ENCODE data around the gene FGF23.

FGF23 gene

DNA sequence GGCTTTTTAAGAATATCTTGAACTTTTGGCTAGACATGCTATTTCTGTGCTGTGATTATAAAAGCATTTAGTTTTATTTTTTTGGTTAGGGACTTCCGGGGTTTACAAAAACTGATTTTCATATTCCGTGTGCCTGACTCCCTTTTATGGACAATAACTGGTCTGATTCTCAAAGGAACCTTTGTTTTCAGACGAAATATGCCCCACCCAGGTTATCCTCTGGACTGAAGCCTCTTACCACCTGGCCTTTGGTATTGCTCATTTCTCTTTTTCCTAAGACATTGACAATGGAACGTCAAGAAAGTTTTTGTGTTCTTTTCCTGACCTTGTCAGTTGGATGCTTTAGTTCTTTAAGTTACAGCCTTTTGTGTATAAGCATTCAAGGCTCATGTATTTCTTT lies 47.7 kb downstream of the FGF23 start:
- TF ChIP-seq L3MBTL2 (conservative IDR thresholded peaks at IDR 0.05) (no peak), BHLHE40 (IDR thresholded peaks at IDR 0.05; ENCODE audit: borderline replicate concordance) (no peak), FOXM1 (IDR thresholded peaks at IDR 0.05; ENCODE audit: borderline replicate concordance) (no peak), CTBP1 (IDR thresholded peaks at IDR 0.05; ENCODE audit: borderline replicate concordance) (no peak), SUZ12 (IDR thresholded peaks at IDR 0.05) (no peak), LEF1 (IDR thresholded peaks at IDR 0.05; ENCODE audit: borderline replicate concordance) (no peak), ZNF384 (IDR thresholded peaks at IDR 0.05) (no peak), TARDBP (IDR thresholded peaks at IDR 0.05) (no peak), ARNT (IDR thresholded peaks at IDR 0.05) (no peak), SP1 (IDR thresholded peaks at IDR 0.05) (no peak)
- no peak for DNase-seq (ENCODE audit: extremely low spot score)
- ChIA-PET CTCF (no interaction called here), POLR2A (no interaction called here)

DNA sequence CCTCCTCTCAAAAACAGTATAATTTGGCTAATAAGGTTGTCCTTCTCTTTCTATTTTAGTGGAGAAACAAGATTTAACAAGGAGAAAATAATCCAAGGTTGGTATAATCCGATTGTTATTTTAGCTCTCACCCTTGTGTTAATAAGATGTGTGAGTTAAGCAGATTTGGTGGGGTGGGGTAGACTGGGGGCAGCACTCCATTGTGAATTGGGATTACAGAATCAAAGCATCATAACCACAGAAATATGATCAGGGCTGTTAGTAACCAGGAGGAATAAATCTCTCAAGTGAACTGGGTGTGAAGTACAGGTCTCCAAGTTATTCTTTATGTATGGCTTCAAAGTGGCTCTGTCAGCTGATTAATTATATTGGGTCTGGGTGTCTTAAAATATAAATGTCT lies 48.3 kb downstream of the FGF23 start:
- CTCF ChIA-PET, result no interaction called here
- TF ChIP-seq SP1 (IDR thresholded peaks at IDR 0.05), result no peak
- no peak for TF ChIP-seq SUZ12 (IDR thresholded peaks at IDR 0.05)
- TF ChIP-seq, protein P1, sequence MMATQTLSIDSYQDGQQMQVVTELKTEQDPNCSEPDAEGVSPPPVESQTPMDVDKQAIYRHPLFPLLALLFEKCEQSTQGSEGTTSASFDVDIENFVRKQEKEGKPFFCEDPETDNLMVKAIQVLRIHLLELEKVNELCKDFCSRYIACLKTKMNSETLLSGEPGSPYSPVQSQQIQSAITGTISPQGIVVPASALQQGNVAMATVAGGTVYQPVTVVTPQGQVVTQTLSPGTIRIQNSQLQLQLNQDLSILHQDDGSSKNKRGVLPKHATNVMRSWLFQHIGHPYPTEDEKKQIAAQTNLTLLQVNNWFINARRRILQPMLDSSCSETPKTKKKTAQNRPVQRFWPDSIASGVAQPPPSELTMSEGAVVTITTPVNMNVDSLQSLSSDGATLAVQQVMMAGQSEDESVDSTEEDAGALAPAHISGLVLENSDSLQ (IDR thresholded peaks at IDR 0.05), result no peak
- no peak for DNase-seq (ENCODE audit: extremely low spot score)
- POLR2A ChIA-PET, result no interaction called here

DNA sequence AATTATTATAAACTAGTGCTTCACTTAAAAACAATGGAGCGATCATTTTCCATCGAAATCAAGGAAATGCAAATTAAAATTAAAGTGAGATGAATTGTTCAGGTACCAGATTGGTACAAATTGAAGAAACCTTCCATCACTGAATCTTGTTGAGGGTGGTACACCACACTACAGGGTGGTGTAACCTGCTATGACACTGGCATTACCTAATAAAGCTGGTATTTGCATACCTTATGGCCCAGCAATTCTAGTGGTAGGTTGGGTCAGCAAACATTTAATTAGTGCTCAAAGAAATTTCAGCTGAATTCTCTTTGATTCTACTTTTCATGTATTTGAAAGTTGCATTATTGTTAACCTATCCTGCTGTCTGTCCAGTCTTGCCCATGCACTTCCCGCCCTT lies 49.3 kb downstream of the FGF23 start:
- ChIA-PET POLR2A (interaction anchor here (0.7 kb wide), 1 partner anchor 856 kb away, joined by 4 read pairs; no protein-coding TSS in a partner anchor), CTCF (no interaction called here)
- TF ChIP-seq CTBP1 (IDR thresholded peaks at IDR 0.05; ENCODE audit: borderline replicate concordance) (no peak), FOXK2 (IDR thresholded peaks at IDR 0.05) (no peak), FOXM1 (IDR thresholded peaks at IDR 0.05; ENCODE audit: borderline replicate concordance) (no peak), ZNF384 (IDR thresholded peaks at IDR 0.05) (no peak), SUZ12 (IDR thresholded peaks at IDR 0.05) (no peak), SP1 (IDR thresholded peaks at IDR 0.05) (no peak), BHLHE40 (IDR thresholded peaks at IDR 0.05; ENCODE audit: borderline replicate concordance) (no peak), LEF1 (IDR thresholded peaks at IDR 0.05; ENCODE audit: borderline replicate concordance) (no peak), TARDBP (IDR thresholded peaks at IDR 0.05) (no peak), NFRKB (IDR thresholded peaks at IDR 0.05) (no peak), ELF4 (IDR thresholded peaks at IDR 0.05) (no peak), FOXA1 (IDR thresholded peaks at IDR 0.05) (no peak), HDGF (IDR thresholded peaks at IDR 0.05; ENCODE audit: borderline replicate concordance) (no peak)
- TF ChIP-seq, protein P1 (IDR thresholded peaks at IDR 0.05), result no peak
- DNase-seq (ENCODE audit: extremely low spot score), result no peak

DNA sequence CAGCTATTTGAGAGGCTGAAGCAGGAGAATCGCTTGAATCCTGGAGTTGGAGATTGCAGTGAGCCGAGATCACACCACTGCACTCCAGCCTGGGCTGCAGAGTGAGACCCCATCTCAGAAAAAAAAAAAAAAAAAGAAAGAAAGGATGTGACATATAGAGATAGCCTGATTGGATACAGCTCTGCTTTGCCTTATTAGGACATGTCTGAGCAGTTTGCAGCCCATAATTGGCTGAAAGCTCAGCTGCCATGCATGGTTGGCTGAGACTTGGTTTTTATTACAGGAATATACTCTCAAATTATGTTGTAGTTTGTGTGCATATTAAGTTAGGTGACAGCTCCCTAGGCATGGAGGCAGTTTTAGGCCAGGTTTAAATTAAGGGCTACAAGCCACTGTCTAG lies 52.2 kb downstream of the FGF23 start:
- ChIA-PET CTCF (no interaction called here), POLR2A (no interaction called here)
- TF ChIP-seq FOXK2 (IDR thresholded peaks at IDR 0.05) (no peak), BHLHE40 (IDR thresholded peaks at IDR 0.05; ENCODE audit: borderline replicate concordance) (no peak), L3MBTL2 (conservative IDR thresholded peaks at IDR 0.05) (no peak), FOXA1 (IDR thresholded peaks at IDR 0.05) (no peak), SUZ12 (IDR thresholded peaks at IDR 0.05) (no peak), FOXM1 (IDR thresholded peaks at IDR 0.05; ENCODE audit: borderline replicate concordance) (no peak), NFRKB (IDR thresholded peaks at IDR 0.05) (no peak), CTBP1 (IDR thresholded peaks at IDR 0.05; ENCODE audit: borderline replicate concordance) (no peak)
- TF ChIP-seq, protein P1 (IDR thresholded peaks at IDR 0.05), result no peak
- no peak for DNase-seq (ENCODE audit: extremely low spot score)

DNA sequence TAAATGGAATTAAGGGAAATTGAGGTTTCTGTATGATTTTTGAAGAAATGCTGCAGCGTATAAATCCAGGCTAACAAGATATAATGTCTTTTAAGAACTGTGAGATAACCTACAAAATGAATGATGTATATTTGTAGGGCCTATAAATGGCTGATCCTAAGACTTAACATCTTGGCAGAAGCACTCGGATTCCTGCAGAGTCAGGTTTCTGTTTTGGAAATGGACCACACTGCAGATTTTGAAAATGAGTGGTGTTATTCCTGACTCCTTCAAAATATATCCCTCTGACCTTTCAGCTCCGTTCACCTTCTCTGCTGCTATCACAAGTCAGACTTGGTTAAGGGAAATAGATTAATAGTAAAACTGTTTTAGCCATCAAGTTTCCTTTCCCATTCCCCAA lies 53.5 kb downstream of the FGF23 start:
- ChIA-PET POLR2A (no interaction called here), CTCF (no interaction called here)
- no peak for DNase-seq (ENCODE audit: extremely low spot score)
- TF ChIP-seq NFRKB (IDR thresholded peaks at IDR 0.05) (no peak), ARNT (IDR thresholded peaks at IDR 0.05) (no peak), SUZ12 (IDR thresholded peaks at IDR 0.05) (no peak), BHLHE40 (IDR thresholded peaks at IDR 0.05; ENCODE audit: borderline replicate concordance) (no peak), HDGF (IDR thresholded peaks at IDR 0.05; ENCODE audit: borderline replicate concordance) (no peak), FOXM1 (IDR thresholded peaks at IDR 0.05; ENCODE audit: borderline replicate concordance) (no peak), CTBP1 (IDR thresholded peaks at IDR 0.05; ENCODE audit: borderline replicate concordance) (no peak), TARDBP (IDR thresholded peaks at IDR 0.05) (no peak), SP1 (IDR thresholded peaks at IDR 0.05) (no peak)
- TF ChIP-seq, protein P1 (IDR thresholded peaks at IDR 0.05), result no peak

DNA sequence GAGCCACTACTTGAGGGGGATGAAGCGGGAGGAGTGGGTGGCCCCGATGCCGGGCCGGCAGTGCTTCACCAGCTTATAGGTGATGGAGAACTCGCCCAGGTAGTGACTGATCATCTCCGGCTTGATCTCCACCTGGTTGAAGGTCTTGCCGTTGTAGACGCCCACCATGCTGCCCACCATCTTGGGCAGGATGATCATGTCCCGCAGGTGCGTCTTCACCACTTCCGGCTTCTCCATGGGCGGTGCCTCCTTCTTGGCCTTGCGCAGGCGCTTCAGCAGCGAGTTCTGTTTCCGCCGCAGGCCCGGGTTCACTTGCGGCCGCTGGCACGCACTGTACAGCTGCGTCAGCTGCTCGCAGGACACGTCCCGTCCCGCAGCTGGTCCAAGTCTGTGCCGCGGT lies 55.1 kb downstream of the FGF23 start:
- DNase-seq (ENCODE audit: extremely low spot score), result no peak
- TF ChIP-seq SUZ12 (IDR thresholded peaks at IDR 0.05) (no peak), ELF4 (IDR thresholded peaks at IDR 0.05) (no peak), FOXA1 (IDR thresholded peaks at IDR 0.05) (no peak), HDGF (IDR thresholded peaks at IDR 0.05; ENCODE audit: borderline replicate concordance) (no peak), FOXM1 (IDR thresholded peaks at IDR 0.05; ENCODE audit: borderline replicate concordance) (no peak), ZNF384 (IDR thresholded peaks at IDR 0.05) (no peak), FOXK2 (IDR thresholded peaks at IDR 0.05) (no peak)
- POLR2A ChIA-PET, result no interaction called here
- CTCF ChIA-PET, result no interaction called here
